Upper lobe of right lung (tissue), 1 donor: ENCODE results near the gene MRPS12. TPM values are rescaled to one million over a fixed set of nuclear protein-coding genes. Genes with fewer than 3 reads are reported as not detected.
"Not testable (repeated sequence)": the region's sequence is repeated elsewhere in the genome, so short reads cannot be mapped to it uniquely, and the experiment has no call there.

Source experiments
- ATAC-seq: fragments of 200-7000 bp; cut with Tn5 transposase; one replicate; pipeline ENCODE4 v1.9.1; 2020; ENCODE audit warnings: mild to moderate bottlenecking, moderate library complexity
- DNase-seq: peaks from one replicate; pipeline ENCODE4 v3.0.0-alpha.2; 2020
- H3K27ac ChIP-seq: fragments of 200-600 bp; one replicate; pipeline ENCODE4 v1.8.0; 2022
- H3K27me3 ChIP-seq: fragments of 200-600 bp; one replicate; pipeline ENCODE4 v1.8.0; 2022; ENCODE audit warnings: mild to moderate bottlenecking
- H3K36me3 ChIP-seq: fragments of 200-600 bp; one replicate; pipeline ENCODE4 v1.8.0; 2022
- H3K4me1 ChIP-seq: fragments of 200-600 bp; one replicate; pipeline ENCODE4 v1.8.0; 2022
- H3K4me3 ChIP-seq: fragments of 200-600 bp; one replicate; pipeline ENCODE4 v1.8.0; 2022; ENCODE audit warnings: mild to moderate bottlenecking
- H3K9me3 ChIP-seq: fragments of 200-600 bp; one replicate; pipeline ENCODE4 v1.8.0; 2022
- intact Hi-C: fragments of 100-400 bp; cut with DNase I; formaldehyde crosslinking; loops from one replicate; pipeline ENCODE4 v1.11.0; 2022
- total RNA-seq: library from RNA; stranded (reverse); fragmentation: NEBNext Ultra II Directional; extraction: Animal tissue kit (Norgen Biotek cat#: 25700); gene quantifications from one replicate; pipeline ENCODE4 v1.2.1, GENCODE V29; 2021
- TF ChIP-seq, protein P1 (sequence below): fragments of 200-600 bp; IDR thresholded peaks from one replicate; pipeline ENCODE4 v1.8.0; 2022; ENCODE audit warnings: antibody characterized with exemption
- donor health status: DM: no; HTN: yes; CAD: no; lungs with severe emphysema.

The MRPS12 gene
- total RNA-seq, 1 donor from 2014 or later = 28.8 TPM

DNA sequence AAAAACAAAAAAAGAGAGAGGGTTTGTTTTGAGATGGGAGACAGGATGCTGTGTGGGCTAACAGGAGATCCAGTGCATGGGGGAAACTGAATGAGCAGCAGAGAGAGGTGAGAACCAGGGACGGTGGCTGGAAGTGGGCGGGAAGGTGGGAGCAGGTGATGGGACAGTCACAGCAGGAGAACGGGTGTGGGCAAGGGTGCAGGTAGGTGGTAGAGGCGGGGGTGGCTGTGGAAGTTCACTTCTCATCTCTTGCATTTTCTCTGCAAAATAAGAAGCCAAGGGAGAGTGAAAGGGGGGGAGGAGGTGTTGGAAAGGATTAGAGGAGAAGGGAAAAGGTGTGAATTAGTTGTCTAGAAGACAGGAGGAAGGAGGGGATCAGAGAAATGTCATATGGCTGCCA, 22.9 kb downstream of the MRPS12 start:
- peaks cover 8% of the 10 kb centered on the region for H3K4me1 ChIP-seq
- TF ChIP-seq, protein P1, sequence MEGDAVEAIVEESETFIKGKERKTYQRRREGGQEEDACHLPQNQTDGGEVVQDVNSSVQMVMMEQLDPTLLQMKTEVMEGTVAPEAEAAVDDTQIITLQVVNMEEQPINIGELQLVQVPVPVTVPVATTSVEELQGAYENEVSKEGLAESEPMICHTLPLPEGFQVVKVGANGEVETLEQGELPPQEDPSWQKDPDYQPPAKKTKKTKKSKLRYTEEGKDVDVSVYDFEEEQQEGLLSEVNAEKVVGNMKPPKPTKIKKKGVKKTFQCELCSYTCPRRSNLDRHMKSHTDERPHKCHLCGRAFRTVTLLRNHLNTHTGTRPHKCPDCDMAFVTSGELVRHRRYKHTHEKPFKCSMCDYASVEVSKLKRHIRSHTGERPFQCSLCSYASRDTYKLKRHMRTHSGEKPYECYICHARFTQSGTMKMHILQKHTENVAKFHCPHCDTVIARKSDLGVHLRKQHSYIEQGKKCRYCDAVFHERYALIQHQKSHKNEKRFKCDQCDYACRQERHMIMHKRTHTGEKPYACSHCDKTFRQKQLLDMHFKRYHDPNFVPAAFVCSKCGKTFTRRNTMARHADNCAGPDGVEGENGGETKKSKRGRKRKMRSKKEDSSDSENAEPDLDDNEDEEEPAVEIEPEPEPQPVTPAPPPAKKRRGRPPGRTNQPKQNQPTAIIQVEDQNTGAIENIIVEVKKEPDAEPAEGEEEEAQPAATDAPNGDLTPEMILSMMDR = no peak

DNA sequence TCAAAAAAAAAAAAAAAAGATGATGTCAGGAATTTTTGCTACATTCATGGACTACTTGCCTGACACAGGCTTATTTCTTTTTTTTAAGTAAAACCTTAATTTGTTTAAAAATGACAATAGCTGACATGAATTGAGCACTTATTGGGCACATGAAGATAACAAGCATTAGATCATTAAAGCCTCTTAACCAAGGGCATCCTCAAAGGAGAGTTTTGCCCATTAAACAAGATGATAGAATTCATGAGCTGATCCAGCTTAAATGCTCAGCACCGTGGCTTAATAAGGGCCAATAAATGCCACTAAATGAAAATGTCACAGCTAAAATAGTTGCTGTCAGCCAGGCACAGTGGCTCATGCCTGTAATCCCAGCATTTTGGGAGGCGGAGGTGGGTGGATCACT, 25.5 kb downstream of the MRPS12 start:
- Histone ChIP-seq H3K4me1 (no peaks in the 10 kb centered on the region), H3K27me3 (no peaks in the 10 kb centered on the region), H3K36me3 (no peaks in the 10 kb centered on the region), H3K27ac (no peak overlapping the region), H3K9me3 (no peaks in the 10 kb centered on the region), H3K4me3 (no peak overlapping the region)
- TF ChIP-seq, protein P1 = no peak
- intact Hi-C loops = no loop called here
- DNase-seq (no peak), ATAC-seq (no peak)

More for the DNA sequence above, 22.9 kb downstream of the MRPS12 start:
- H3K9me3 ChIP-seq = no peaks in the 10 kb centered on the region
- H3K27me3 ChIP-seq = no peaks in the 10 kb centered on the region
- H3K36me3 ChIP-seq = no peaks in the 10 kb centered on the region
- no peak overlapping the region for H3K4me3 ChIP-seq
- DNase-seq = no peak
- H3K27ac ChIP-seq = no peak overlapping the region
- no peak for ATAC-seq
- intact Hi-C loops = no loop called here

DNA sequence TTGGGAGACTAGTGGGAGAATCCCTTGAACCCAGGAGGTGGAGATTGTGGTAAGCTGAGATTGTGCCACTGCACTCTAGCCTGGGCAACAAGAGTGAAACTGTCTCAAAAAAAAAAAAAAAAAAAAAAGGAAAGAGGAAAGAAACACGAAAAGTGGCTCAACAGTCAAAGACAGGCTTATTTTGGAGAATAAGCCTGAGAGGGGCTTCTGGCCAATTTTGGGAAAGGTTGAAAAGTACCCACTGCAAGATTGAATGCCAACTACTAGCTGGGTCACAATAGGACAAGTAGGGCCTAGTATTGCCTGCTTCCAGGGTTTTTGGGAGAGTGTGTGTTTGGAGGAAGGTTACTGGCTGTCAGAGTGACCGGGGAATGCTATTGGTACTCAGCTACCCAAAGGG, 27.6 kb downstream of the MRPS12 start:
- H3K27ac ChIP-seq = no peak overlapping the region
- H3K36me3 ChIP-seq = no peaks in the 10 kb centered on the region
- H3K4me1 ChIP-seq = peaks cover 6% of the 10 kb centered on the region
- ATAC-seq = no peak
- H3K9me3 ChIP-seq = no peaks in the 10 kb centered on the region
- DNase-seq = no peak
- TF ChIP-seq, protein P1 = no peak
- intact Hi-C loops = no loop called here
- H3K4me3 ChIP-seq = no peak overlapping the region
- H3K27me3 ChIP-seq = no peaks in the 10 kb centered on the region

DNA sequence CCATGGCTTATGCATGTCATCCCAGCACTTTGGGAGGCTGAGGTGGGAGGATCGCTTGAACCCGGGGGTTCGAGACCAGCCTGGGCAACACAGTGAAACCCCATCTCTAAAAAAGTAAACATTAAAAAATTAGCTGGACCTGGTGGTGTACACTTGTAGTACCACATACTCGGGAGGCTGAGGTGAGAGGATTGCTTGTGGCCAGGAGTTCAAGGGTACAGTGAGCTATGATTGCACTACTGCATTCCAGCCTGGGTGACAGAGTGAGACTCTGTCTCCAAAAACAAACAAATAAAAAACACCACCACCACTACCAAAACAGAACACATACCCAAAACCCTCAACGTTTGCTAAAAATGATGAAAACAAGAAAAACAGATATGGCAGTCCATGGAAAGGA, 28.9 kb downstream of the MRPS12 start:
- Histone ChIP-seq H3K27me3 (no peaks in the 10 kb centered on the region), H3K4me3 (no peak overlapping the region), H3K27ac (no peak overlapping the region), H3K36me3 (no peaks in the 10 kb centered on the region), H3K9me3 (no peaks in the 10 kb centered on the region), H3K4me1 (peaks cover 6% of the 10 kb centered on the region)
- ATAC-seq (no peak), DNase-seq (no peak)
- intact Hi-C loops = no loop called here
- TF ChIP-seq, protein P1 = no peak

DNA sequence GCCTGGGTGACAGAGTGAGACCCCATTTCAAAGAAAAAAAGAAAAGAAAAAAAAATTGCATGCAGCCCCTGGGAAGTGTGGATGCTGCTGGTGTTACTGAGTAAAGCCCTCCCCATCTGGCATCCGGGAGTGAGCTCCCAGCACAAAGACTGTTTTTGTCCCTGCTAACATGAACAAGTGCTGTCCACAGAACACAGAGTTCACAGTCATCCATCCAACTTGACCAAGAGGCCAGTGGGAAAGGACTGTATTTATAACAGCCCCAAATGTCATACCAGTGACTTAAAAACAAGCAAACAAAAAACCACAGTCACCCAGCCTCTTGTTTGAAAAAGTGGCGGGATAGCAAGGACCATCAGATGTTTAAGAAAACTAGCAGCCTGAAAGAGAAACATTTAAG, 34.0 kb downstream of the MRPS12 start:
- no peaks in the 10 kb centered on the region for H3K27me3 ChIP-seq
- no peaks in the 10 kb centered on the region for H3K9me3 ChIP-seq
- ATAC-seq = no peak
- no peak overlapping the region for H3K4me3 ChIP-seq
- no peaks in the 10 kb centered on the region for H3K36me3 ChIP-seq
- TF ChIP-seq, protein P1 = no peak
- H3K27ac ChIP-seq = no peak overlapping the region
- intact Hi-C loops = no loop called here
- DNase-seq = no peak
- peaks cover 6% of the 10 kb centered on the region for H3K4me1 ChIP-seq

DNA sequence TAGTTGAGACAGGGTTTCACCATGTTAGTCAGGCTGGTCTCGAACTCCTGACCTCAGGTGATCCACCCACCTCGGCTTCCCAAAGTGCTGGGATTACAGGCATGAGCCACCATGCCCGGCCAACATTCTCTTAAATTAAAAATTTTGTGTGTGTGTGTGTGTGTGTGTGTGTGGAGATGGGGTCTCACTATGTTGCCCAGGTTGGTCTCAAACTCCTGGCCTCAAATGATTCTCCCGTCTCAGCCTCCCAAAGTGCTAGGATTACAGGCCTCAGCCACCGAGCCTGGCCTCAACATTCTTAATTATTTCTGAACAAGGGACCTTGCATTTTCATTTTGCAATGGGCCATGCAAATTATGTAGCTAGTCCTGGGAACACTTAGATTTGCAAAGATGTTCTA, 35.4 kb downstream of the MRPS12 start:
- H3K36me3 ChIP-seq, H3K4me3 ChIP-seq, DNase-seq, H3K9me3 ChIP-seq, H3K27ac ChIP-seq, H3K27me3 ChIP-seq, ATAC-seq, intact Hi-C loops, H3K4me1 ChIP-seq: not testable (repeated sequence)
